ENCODE measurements around the gene CASQ2.

DNA sequence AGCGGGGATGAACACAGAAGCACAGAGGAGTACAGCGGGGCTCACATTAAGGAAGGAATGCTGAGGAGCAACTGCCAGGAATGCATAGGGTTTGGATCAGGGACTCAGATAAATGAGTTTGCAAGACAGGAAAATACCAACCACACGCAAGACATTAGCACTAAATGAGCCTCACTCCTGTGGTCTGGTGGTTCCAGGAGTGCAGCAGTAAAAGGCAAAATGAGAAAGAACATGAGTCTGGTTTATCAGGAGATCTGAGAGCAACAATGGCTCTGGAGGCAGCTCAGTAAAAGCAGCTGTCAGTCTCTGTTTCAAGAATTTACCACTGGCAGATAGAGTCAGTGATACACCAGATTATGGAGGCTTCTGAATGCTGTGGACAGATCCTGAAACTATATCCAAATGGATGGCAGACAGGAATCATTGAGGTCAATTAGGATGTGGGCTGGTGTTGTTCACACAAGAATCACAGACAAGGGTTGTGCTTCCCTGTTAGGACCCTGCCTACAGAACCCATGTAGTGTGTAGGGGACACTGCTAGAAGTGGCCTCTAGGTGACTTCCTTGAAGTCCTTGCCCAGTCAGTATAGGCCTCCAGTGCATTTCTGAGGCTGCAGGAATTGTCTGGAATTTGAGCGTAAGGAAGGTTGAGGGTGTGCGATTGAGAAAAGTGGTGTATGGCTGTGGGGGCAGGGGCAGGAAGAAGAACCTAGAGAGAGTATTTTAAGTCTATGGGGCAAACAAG, 50.3 kb downstream of the CASQ2 start:
- TF ChIP-seq CTCF (optimal IDR thresholded peaks at IDR 0.05 in 1 of 3, IDR thresholded peaks at IDR 0.05 in 1 of 3, conservative IDR thresholded peaks at IDR 0.05 in 1 of 3; ENCODE audit: extremely low read depth in 1 of 3, insufficient read depth in 2 of 3, low read length in 3 of 3) (no peak), EZH2 (IDR thresholded peaks at IDR 0.05; ENCODE audit: low read length) (no peak)
